ENCODE measurements around the gene GAPDHS. TPM values are rescaled to one million over a fixed set of nuclear protein-coding genes. Genes with fewer than 3 reads are reported as not detected.

Gene GAPDHS
- total and polyA plus RNA-seq, 2 of the 13 experiments (the other 11 are each of a cell fraction or from before 2014, with no cell fraction given): not detected

DNA sequence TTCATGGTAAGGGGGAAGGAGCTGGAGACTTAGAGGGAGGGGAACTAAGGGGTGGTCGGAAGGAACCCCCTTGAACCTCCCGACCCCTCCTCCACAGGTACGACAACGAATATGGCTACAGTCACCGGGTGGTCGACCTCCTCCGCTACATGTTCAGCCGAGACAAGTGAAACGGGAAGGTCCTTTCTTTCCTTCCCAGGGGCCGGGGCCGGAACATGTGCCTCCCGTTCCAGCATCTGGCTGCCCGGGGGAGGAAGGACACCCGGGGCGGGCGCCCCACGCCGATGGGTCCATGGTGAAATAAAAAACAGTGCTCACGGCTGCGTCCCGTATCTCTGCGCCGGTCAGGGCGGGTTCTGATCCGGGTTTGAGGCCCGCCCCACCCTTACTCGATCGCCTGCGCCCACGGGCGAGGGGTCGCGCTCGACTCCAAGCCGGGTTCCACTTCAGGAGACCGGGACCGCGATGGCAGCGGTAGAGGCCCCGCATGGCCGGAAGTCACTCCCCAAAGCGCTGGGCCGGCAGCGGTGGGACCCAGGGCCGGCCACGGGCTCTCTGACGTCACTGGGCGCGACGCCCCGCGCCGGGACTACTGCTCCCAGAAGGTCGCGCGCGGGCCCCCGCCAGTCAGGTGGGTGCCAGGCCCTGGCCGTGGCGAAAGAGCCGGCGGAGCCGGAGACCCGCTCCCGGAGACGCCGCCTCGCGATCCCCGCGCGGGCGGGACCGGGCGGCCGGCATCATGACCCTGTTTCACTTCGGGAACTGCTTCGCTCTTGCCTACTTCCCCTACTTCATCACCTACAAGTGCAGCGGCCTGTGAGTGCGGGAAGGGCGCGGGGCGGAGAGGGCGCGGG is 12.0 kb downstream of the GAPDHS start, which contains the start of gene TMEM147 (continued):
- TF ChIP-seq, protein P1, sequence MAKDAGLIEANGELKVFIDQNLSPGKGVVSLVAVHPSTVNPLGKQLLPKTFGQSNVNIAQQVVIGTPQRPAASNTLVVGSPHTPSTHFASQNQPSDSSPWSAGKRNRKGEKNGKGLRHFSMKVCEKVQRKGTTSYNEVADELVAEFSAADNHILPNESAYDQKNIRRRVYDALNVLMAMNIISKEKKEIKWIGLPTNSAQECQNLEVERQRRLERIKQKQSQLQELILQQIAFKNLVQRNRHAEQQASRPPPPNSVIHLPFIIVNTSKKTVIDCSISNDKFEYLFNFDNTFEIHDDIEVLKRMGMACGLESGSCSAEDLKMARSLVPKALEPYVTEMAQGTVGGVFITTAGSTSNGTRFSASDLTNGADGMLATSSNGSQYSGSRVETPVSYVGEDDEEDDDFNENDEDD (CRISPR knock-in tag; IDR thresholded peaks at IDR 0.05; ENCODE audit: borderline replicate concordance): peak; percentile 61; the same call in 1 of the 2 replicates
- TF ChIP-seq, protein P2, sequence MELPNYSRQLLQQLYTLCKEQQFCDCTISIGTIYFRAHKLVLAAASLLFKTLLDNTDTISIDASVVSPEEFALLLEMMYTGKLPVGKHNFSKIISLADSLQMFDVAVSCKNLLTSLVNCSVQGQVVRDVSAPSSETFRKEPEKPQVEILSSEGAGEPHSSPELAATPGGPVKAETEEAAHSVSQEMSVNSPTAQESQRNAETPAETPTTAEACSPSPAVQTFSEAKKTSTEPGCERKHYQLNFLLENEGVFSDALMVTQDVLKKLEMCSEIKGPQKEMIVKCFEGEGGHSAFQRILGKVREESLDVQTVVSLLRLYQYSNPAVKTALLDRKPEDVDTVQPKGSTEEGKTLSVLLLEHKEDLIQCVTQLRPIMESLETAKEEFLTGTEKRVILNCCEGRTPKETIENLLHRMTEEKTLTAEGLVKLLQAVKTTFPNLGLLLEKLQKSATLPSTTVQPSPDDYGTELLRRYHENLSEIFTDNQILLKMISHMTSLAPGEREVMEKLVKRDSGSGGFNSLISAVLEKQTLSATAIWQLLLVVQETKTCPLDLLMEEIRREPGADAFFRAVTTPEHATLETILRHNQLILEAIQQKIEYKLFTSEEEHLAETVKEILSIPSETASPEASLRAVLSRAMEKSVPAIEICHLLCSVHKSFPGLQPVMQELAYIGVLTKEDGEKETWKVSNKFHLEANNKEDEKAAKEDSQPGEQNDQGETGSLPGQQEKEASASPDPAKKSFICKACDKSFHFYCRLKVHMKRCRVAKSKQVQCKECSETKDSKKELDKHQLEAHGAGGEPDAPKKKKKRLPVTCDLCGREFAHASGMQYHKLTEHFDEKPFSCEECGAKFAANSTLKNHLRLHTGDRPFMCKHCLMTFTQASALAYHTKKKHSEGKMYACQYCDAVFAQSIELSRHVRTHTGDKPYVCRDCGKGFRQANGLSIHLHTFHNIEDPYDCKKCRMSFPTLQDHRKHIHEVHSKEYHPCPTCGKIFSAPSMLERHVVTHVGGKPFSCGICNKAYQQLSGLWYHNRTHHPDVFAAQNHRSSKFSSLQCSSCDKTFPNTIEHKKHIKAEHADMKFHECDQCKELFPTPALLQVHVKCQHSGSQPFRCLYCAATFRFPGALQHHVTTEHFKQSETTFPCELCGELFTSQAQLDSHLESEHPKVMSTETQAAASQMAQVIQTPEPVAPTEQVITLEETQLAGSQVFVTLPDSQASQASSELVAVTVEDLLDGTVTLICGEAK (IDR thresholded peaks at IDR 0.05): no peak
- TF ChIP-seq, protein P2 (CRISPR knock-in tag; IDR thresholded peaks at IDR 0.05): peak; percentile 31; the same call in 1 of the 2 replicates
- TF ChIP-seq ZBTB42 (CRISPR knock-in tag; IDR thresholded peaks at IDR 0.05) (no peak), ZNF337 (CRISPR knock-in tag; IDR thresholded peaks at IDR 0.05; ENCODE audit: borderline replicate concordance, low read depth) (no peak), AGO1 (IDR thresholded peaks at IDR 0.05; ENCODE audit: low read depth, low read length, poor library complexity, severe bottlenecking) (no peak), EED (CRISPR knock-in tag; IDR thresholded peaks at IDR 0.05) (no peak), ZNF569 (CRISPR knock-in tag; IDR thresholded peaks at IDR 0.05; ENCODE audit: borderline replicate concordance) (no peak), PRPF4 (IDR thresholded peaks at IDR 0.05; ENCODE audit: low read depth, low read length, poor library complexity, severe bottlenecking) (no peak), ARNT (IDR thresholded peaks at IDR 0.05) (no peak), ZBTB21 (CRISPR knock-in tag; IDR thresholded peaks at IDR 0.05) (peak; percentile 50; the same call in 1 of the 2 replicates), CHD2 (IDR thresholded peaks at IDR 0.05; ENCODE audit: low read depth, low read length) (0 out of 2 replicates have a peak, but pooled peaks have one; percentile 43), EEA1 (CRISPR knock-in tag; IDR thresholded peaks at IDR 0.05; ENCODE audit: borderline replicate concordance) (no peak)
- TF ChIP-seq, protein P3, sequence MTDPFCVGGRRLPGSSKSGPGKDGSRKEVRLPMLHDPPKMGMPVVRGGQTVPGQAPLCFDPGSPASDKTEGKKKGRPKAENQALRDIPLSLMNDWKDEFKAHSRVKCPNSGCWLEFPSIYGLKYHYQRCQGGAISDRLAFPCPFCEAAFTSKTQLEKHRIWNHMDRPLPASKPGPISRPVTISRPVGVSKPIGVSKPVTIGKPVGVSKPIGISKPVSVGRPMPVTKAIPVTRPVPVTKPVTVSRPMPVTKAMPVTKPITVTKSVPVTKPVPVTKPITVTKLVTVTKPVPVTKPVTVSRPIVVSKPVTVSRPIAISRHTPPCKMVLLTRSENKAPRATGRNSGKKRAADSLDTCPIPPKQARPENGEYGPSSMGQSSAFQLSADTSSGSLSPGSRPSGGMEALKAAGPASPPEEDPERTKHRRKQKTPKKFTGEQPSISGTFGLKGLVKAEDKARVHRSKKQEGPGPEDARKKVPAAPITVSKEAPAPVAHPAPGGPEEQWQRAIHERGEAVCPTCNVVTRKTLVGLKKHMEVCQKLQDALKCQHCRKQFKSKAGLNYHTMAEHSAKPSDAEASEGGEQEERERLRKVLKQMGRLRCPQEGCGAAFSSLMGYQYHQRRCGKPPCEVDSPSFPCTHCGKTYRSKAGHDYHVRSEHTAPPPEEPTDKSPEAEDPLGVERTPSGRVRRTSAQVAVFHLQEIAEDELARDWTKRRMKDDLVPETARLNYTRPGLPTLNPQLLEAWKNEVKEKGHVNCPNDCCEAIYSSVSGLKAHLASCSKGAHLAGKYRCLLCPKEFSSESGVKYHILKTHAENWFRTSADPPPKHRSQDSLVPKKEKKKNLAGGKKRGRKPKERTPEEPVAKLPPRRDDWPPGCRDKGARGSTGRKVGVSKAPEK (CRISPR knock-in tag; IDR thresholded peaks at IDR 0.05; ENCODE audit: borderline replicate concordance): no peak
- TF ChIP-seq, protein P4, sequence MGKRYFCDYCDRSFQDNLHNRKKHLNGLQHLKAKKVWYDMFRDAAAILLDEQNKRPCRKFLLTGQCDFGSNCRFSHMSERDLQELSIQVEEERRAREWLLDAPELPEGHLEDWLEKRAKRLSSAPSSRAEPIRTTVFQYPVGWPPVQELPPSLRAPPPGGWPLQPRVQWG (CRISPR knock-in tag; IDR thresholded peaks at IDR 0.05; ENCODE audit: borderline replicate concordance, low read depth): no peak
